GM21717 (cell line): ENCODE results near the gene PDK2.
A peak's percentile ranks its signal among the peaks of the same experiment; 100 is the strongest.

Experiments used
- ATAC-seq: cut with Tn5 transposase; IDR thresholded peaks from one replicate; pipeline ENCODE4 v1.9.1; 2021; ENCODE audit warnings: mild to moderate bottlenecking, moderate library complexity; ENCODE audit not compliant: unreplicated experiment

The PDK2 gene

GRCh38 chr17:50133769-50134099, 38.6 kb downstream of the PDK2 start:
- ATAC-seq = no peak

- ATAC-seq = no peak
Measured at GRCh38 chr17:50134206-50135110, 39.3 kb downstream of the PDK2 start.

DNA sequence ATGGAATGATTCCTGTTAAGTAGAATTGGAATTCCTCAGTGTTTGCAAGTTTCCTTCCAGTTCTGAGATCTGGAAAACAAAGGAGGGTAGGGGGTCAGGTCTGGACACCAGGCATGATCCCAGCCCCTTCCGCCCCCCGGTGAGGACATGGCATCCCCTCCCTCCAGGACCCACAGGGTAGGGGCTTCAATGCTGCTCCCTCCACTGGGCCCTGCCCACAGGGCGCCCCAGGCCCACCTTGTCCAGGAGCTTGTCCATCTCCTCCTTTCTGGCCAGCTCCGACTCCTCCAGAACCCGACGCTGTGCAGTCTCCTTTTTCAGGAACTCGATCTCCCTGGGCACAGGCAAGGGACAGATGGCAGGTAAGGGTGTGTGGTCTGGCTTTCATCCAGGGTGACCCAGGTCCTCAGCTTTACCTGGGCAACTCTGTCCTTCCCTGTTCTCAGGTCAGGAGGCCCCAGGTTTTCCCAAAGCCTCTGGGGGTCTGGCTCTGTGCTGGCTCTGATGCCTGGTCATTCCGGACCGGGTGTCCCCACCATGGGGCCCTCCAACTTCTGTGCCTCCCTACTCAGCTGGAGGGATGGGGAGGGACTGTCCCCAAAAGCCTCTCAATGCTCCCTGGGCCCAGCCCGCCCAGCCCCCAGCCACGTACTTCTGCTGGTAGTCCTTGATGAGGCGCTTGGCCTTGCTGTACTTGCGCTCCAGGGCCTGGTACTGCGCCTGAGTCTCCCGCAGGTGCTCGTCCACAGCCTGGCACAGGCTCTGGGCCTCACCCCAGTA, 40.4 kb downstream of the PDK2 start:
- ATAC-seq = no peak

GRCh38 chr17:50136096-50136687, 41.0 kb downstream of the PDK2 start:
- no peak for ATAC-seq

GRCh38 chr17:50137042-50137441, 41.9 kb downstream of the PDK2 start:
- no peak for ATAC-seq

- ATAC-seq = no peak
Measured at GRCh38 chr17:50139185-50139783, 44.1 kb downstream of the PDK2 start.

- peak; percentile 41 for ATAC-seq
Measured at GRCh38 chr17:50139950-50140885, 45.1 kb downstream of the PDK2 start.

DNA sequence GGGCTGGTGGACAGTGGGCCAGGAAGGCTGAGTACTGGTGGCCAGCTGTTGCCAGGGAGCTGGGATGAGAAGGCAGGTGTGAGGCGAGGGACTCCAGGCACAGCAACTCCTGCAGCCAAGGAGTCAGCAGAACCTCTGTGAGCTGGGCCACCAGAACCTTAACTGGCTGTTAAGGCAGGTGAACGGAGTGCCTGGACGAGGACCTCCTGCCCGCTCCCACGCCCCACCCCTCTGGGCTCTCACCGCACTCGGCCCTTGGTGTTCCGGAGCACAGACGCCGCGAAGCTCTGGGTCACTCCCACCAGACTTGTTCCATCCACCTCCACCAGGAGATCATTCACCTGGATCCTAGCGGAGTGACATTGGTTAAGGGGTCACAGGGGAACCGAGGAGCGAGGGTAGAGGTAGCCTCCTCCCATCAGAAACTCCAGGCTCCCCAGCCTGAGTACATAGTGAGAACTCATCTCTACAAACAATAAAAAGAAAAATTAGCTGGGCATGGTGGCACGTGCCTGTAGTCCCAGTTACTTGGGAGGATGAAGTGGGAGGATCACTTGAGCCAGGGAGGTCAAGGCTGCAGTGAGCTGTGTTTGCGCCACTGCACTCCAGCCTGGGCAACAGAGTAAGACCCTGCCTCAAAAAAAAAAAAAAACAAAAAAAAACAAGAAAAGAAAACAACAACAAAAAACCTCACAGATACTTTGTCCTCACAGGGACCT, 46.0 kb downstream of the PDK2 start:
- no peak for ATAC-seq

DNA sequence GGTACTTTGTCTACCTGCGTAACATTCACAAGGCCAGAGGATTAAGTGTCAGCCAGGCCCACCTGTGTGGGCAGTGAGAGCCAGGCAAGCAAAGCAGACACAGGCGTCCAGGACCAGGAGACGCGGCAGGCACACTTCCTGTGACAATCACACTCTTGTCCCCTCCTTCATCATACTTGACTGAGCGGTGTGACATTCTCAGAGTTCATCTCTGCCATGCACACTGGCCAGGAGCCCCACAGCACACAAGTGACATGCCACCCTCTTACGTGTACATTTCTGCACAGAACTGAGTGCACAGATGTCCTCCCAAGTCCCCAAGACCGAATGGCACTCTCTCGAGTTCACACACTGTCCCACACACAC, 46.6 kb downstream of the PDK2 start:
- no peak for ATAC-seq

- no peak for ATAC-seq
Measured at GRCh38 chr17:50143461-50144176, 48.5 kb downstream of the PDK2 start.

- ATAC-seq = no peak
Measured at GRCh38 chr17:50144355-50144754, 49.2 kb downstream of the PDK2 start.

- ATAC-seq = no peak
Measured at GRCh38 chr17:50144845-50145531, 49.8 kb downstream of the PDK2 start.

GRCh38 chr17:50145532-50146229, 50.5 kb downstream of the PDK2 start:
- no peak for ATAC-seq

DNA sequence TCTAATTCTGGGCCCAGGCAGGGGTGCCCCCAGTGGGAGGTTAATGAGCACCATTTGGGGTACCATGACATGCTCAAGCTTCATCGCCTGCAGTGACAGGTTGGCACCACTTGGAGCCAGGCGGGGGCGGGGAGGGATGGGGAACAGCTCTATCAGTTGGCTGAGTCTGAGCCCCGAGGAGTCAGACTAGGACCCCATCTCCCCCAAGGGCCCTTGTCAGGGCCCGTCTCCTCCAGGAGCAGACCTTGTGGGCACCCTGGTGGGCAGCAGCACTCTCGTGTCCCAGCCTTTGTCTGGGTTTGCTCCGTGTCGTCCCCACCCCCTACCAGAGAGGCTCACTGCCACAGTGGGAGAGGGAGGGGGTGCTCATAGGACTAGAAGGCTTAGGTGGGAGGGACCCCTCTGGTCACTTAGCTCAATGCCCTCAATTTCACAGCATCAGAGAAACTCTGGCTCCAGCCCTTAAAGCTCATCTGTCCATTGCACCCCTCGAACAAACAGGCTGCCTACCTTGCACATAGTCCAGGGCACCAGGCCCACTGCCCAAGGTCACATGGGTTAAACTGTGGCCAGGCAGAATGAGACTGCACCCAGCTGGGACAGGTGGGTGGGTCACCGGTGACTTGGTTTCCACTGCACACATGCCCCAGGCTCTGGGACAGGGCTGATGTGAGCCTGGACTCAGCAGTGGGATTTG, 51.2 kb downstream of the PDK2 start:
- no peak for ATAC-seq

DNA sequence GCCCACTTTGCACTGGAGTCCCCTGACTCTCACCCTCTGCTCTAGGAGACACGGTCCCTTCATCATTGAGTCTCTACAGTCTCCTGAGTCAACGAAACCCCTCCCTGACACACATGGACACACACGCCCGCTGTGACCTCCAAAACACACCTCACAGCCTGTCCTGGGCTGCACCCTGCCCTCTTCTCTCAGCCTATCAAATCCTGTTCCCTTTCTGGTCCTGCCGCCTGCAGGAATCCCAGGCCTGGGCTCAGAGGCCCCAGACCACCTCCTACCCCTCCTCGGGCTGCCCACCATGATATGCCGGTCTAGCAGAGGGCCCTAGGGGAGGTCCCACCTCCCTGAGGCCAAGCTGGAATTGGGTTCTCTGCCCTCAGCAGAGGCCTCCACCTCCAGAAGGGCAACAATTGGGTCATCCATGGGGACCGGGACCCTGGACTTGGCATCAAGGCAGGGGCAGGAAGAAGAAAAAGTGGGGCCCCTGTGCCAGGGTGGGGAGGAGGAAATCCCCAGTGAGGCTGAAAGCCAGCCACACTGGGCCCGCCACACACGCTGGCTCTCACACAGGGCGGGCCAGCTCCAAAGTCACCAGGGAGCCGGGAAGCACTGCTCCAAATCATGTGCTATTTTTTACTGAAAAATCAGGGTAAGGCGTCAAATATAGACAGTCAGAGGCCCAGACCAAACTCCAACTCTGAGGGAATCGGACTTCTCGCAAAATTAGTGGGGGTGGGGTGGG, 51.9 kb downstream of the PDK2 start:
- no peak for ATAC-seq

- ATAC-seq = no peak
Measured at GRCh38 chr17:50147841-50148225, 52.7 kb downstream of the PDK2 start.
